GM21447 (cell line): ENCODE data around the gene DCAF5.
"Not testable (repeated sequence)": the region's sequence is repeated elsewhere in the genome, so short reads cannot be mapped to it uniquely, and the experiment has no call there.

Experiments
- ATAC-seq: cut with Tn5 transposase; IDR thresholded peaks from one replicate; pipeline ENCODE4 v1.9.1; 2021; ENCODE audit not compliant: unreplicated experiment

Gene DCAF5

GRCh38 chr14:69152902-69153151, at the start of gene DCAF5:
TSS of gene DCAF5 (minus strand) at chr14:69153119. CDS start at chr14:69152978, 141 bp downstream.
- ATAC-seq = no peak

- ATAC-seq = no peak
These were observed 46.9 kb upstream of the DCAF5 start for GRCh38 chr14:69199786-69200185.

GRCh38 chr14:69193721-69194120, 40.8 kb upstream of the DCAF5 start:
- no peak for ATAC-seq

- ATAC-seq = peak; percentile 97
These were observed 38.6 kb upstream of the DCAF5 start, which contains the start of gene EXD2 for GRCh38 chr14:69191340-69192111. TSS of gene EXD2 (plus strand) at chr14:69191498. CDS start at chr14:69209471, 17,973 bp downstream.

- ATAC-seq = no peak
These were observed 37.3 kb upstream of the DCAF5 start for GRCh38 chr14:69190191-69190590.

- no peak for ATAC-seq
These were observed 30.8 kb upstream of the DCAF5 start for GRCh38 chr14:69183735-69184134.

GRCh38 chr14:69182580-69182979, 29.7 kb upstream of the DCAF5 start:
- not testable (repeated sequence) for ATAC-seq

- no peak for ATAC-seq
These were observed 28.6 kb upstream of the DCAF5 start for GRCh38 chr14:69181491-69181890.

GRCh38 chr14:69175130-69175529, 22.2 kb upstream of the DCAF5 start:
- ATAC-seq = no peak

- ATAC-seq = no peak
These were observed 18.6 kb upstream of the DCAF5 start for GRCh38 chr14:69171569-69171968.

- no peak for ATAC-seq
These were observed 17.9 kb upstream of the DCAF5 start for GRCh38 chr14:69170839-69171238.

- ATAC-seq = not testable (repeated sequence)
These were observed 12.9 kb upstream of the DCAF5 start for GRCh38 chr14:69165787-69166186.

GRCh38 chr14:69161590-69161989, 8.7 kb upstream of the DCAF5 start:
- ATAC-seq = no peak

GRCh38 chr14:69156224-69156623, 3.3 kb upstream of the DCAF5 start:
- ATAC-seq = no peak

GRCh38 chr14:69154779-69155178, 1.9 kb upstream of the DCAF5 start:
- no peak for ATAC-seq

GRCh38 chr14:69153873-69154270, 953 bp upstream of the DCAF5 start:
- ATAC-seq = no peak

- ATAC-seq = peak; percentile 81
These were observed 393 bp upstream of the DCAF5 start for GRCh38 chr14:69153152-69153872.

- ATAC-seq = no peak
These were observed 578 bp downstream of the DCAF5 start for GRCh38 chr14:69152181-69152901.

- no peak for ATAC-seq
These were observed 1.3 kb downstream of the DCAF5 start for GRCh38 chr14:69151458-69152180.

GRCh38 chr14:69149461-69150244, 3.3 kb downstream of the DCAF5 start:
- ATAC-seq = no peak
